GM19035 (cell line): ENCODE results near the gene HTR3D.
"Not testable (repeated sequence)": the region's sequence is repeated elsewhere in the genome, so short reads cannot be mapped to it uniquely, and the experiment has no call there.

ENCODE experiments used
- ATAC-seq: cut with Tn5 transposase; IDR thresholded peaks from one replicate; pipeline ENCODE4 v1.9.1; 2021; ENCODE audit not compliant: unreplicated experiment

Gene HTR3D

GRCh38 chr3:184015381-184016019 is 16.0 kb upstream of the HTR3D start:
- no peak for ATAC-seq

- no peak for ATAC-seq
Measured at GRCh38 chr3:184016169-184016570, 15.4 kb upstream of the HTR3D start.

- peak; percentile 69 for ATAC-seq
Measured at GRCh38 chr3:184016811-184017671, 14.5 kb upstream of the HTR3D start.

GRCh38 chr3:184017672-184018423 is 13.7 kb upstream of the HTR3D start, which contains the start of gene ABCC5:
ABCC5 (minus strand) TSS chr3:184017884; CDS start chr3:184014392, 3,492 bp downstream.
- ATAC-seq, result peak; percentile 98

GRCh38 chr3:184018424-184018973 is 13.0 kb upstream of the HTR3D start:
- no peak for ATAC-seq

- no peak for ATAC-seq
Measured at GRCh38 chr3:184022323-184022722, 9.2 kb upstream of the HTR3D start.

GRCh38 chr3:184025256-184025655 is 6.3 kb upstream of the HTR3D start:
- ATAC-seq, result not testable (repeated sequence)

GRCh38 chr3:184028275-184028890 is 3.2 kb upstream of the HTR3D start:
- ATAC-seq, result not testable (repeated sequence)

- no peak for ATAC-seq
Measured at GRCh38 chr3:184029443-184029842, 2.1 kb upstream of the HTR3D start.

GRCh38 chr3:184030536-184030935 is 1.0 kb upstream of the HTR3D start:
- ATAC-seq, result no peak

GRCh38 chr3:184037816-184038215 is 6.3 kb downstream of the HTR3D start:
- no peak for ATAC-seq

- ATAC-seq, result not testable (repeated sequence)
Measured at GRCh38 chr3:184038307-184038706, 6.8 kb downstream of the HTR3D start.

- no peak for ATAC-seq
Measured at GRCh38 chr3:184039414-184039813, 7.9 kb downstream of the HTR3D start.

- no peak for ATAC-seq
Measured at GRCh38 chr3:184040010-184040409, 8.5 kb downstream of the HTR3D start.

- ATAC-seq, result no peak
Measured at GRCh38 chr3:184042617-184043016, 11.1 kb downstream of the HTR3D start.

GRCh38 chr3:184045995-184046394 is 14.5 kb downstream of the HTR3D start:
- no peak for ATAC-seq

GRCh38 chr3:184050217-184050847 is 18.8 kb downstream of the HTR3D start:
- no peak for ATAC-seq

- ATAC-seq, result no peak
Measured at GRCh38 chr3:184052767-184053166, 21.2 kb downstream of the HTR3D start, which contains the start of gene HTR3C. HTR3C (plus strand) TSS chr3:184053047; CDS start chr3:184053081, 34 bp downstream.

- no peak for ATAC-seq
Measured at GRCh38 chr3:184058029-184058428, 26.5 kb downstream of the HTR3D start.

- no peak for ATAC-seq
Measured at GRCh38 chr3:184059424-184059823, 27.9 kb downstream of the HTR3D start.
